GM11168 (cell line): Measurements from ENCODE around the gene MAZ.
"Not testable (repeated sequence)": the region's sequence is repeated elsewhere in the genome, so short reads cannot be mapped to it uniquely, and the experiment has no call there.

ENCODE experiments used
- in situ Hi-C: fragments of 300-500 bp; cut with MboI; formaldehyde crosslinking; loops from one replicate; pipeline ENCODE4 v1.12.0; 2022; ENCODE audit warnings: low sequenced_read_pairs; ENCODE audit not compliant: unreplicated experiment

The MAZ gene

DNA sequence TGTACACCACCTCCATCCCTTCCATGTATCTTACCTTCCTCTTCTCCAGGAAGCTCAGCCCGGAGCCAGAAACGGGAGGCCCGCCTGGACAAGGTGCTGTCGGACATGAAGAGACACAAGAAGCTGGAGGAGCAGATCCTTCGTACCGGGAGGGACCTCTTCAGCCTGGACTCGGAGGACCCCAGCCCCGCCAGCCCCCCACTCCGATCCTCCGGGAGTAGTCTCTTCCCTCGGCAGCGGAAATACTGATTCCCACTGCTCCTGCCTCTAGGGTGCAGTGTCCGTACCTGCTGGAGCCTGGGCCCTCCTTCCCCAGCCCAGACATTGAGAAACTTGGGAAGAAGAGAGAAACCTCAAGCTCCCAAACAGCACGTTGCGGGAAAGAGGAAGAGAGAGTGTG, 13.2 kb downstream of the MAZ start:
- in situ Hi-C loops = no loop called here

DNA sequence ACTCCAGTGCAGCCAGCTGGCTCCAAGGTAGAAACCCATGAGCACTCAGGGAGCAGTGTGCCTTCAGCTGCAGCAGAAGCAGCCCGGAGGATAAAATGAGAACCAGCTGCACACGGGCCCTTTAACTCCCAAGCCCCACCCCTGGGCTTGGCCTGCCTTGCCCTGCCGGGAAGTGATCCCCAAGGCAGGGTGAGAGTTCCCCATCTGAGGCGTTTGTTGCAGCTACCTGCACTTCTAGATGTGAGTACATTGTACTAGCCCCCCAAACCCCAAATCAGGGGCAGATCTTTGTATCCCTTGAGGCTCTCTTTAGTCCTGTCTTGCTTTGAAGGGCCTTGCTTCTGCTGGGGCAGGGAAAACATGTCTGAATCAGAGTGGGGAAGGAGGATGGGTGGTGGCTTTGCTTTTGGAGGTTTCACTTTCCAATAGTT, 14.0 kb downstream of the MAZ start, which contains the start of gene MVP:
Gene MVP, plus strand, starts transcription at position 192 of the 431 bp plus-strand sequence. CDS start 10,088 bp downstream, outside the sequence.
- in situ Hi-C loops = no loop called here

DNA sequence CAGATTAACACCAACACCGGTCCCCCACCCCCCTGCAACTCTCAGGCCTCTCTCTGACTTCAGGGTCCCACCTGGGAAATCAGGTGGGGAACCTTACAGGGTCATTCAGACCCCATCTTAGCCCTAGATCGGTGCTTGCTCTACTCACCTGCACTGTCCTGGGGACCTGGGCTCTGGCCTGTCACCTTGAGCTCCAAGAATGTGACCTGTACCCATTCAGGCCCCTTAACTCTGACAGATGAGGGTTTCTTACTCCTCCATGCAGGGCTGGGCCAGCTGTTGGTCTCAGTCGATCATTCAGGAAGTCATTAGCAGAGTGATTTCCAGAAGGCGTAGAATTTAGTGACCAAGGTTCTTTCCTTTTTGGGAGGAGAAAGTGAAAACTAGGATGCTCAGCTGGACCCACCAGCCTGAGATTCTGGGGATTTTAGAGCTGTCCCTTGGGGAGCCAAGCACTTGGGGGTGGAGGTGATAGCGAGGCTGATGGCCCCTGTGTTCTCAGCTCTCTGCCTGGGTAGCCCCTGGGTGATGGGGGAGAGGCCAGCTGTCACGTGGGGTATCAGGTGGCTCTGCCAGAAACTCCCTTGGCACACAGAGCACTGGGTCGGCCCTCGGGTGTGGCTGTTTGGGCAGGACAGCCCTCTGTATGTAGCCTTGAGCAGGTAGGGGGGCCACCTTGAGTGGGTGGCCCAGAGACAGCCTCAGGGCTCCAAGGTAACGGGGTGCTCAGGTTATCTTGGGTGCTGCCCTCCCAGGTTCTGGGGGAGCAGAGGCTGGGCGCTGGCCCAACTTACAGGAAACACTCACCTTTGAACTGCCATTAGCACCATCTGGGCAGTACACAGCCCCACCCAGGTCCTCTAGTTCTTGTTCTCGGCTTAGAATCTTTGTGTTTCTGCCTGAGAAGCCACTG, 14.7 kb downstream of the MAZ start:
- in situ Hi-C loops = no loop called here

DNA sequence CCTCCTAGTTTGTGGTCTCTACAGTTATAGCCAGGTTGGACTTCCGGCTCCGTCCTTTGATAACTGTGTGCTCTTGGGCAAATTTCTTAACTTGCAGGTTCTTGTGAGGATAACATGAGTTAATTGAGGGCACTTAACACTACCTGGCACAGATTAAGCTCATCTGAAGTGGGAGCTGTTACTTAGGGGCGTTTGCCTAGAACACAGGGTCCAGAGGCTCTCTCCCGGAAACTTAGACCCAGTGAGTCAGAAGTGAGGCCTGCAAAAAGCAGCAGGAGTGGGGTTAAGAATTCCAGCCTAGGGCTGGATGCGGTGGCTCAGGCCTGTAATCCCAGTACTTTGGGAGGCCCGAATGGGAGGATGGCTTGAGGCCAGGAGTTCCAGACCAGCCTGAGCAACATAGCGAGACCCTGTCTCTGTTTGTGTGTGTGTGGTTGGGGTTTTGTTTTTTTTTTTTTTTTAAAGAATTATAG, 15.3 kb downstream of the MAZ start:
- in situ Hi-C loops = no loop called here

DNA sequence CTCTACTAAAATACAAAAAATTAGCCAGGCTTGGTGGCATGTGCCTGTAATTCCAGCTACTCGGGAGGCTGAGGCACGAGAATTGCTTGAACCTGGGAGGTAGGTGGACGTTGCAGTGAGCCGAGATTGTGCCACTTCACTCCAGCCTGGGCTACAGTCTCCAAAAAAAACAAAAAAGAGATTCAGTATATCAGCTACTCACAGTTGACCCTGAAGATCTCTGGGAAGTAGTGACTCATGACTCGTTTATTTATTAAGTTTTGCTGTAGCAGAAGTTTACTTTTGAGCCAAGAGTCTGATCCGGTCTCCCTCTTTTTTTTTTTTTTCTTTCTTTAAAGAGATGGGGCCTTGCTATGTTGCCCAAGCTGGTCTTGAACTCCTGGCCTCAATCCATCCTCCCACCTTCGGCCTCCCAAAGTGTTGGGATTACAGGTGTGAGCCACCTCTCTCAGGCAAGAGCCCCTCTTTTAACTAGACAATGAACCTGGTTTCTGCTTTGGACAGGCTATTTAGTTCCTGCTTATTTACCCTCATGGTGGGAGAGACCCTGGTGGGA, 18.3 kb downstream of the MAZ start:
- in situ Hi-C loops = no loop called here

DNA sequence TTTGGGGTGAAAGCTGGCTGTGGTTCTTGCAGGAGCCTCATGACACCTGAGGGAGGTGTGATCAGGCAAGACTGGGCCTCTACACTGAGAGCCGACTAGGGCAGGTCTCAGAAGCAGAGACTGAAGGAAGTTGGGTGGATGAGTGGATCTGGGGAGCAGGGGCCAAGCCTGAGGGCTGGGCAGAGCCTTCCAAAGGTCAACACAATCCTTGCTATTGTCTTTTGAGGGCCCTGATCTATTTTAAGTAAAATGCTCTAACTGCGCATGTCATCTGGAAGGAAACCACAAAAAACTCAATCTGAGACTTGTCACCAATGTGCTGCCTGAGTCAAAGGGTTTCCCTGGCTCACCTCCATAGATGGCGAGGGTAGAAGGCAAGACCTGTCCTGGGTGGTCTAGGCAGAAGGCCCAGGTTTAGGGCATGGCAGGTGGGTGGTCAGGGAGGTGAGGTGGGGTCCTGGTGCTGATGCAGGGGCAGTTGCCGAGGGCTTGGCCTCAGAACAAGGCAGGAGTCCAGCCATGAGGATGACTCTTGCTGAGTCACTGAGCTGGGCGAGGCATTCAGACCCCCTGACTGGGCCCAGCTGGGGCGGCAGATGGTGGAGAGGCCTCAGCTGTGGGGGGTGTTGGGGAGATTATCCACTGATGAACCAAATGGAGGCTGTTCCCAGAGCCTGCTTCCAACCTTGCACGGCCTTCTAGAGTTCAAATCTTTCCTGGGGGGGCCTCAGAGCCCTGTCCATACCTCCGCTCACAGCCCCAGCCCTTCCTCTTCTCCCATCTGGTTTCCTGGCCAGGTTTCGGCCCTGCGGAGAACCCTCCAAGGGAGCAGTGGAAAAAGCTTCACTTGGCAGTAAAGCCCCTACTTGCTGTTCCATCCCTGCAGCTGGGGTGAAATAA, 19.1 kb downstream of the MAZ start:
- in situ Hi-C loops = no loop called here

DNA sequence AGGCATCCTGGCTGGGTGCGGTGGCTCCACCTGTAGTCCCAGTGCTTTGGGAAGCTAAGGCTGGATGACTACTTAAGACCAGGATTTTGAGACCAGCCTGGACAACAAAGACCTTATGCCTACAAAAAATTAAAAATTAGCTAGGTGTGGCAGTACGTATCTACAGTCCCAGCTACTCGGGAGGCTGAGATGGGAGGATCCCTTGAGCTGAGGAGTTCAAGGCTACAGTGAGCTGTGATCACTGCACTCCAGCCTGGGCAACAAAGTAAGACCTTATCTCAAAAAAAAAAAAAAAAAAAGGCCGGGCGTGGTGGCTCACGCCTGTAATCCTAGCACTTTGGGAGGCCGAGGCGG, 20.0 kb downstream of the MAZ start:
- in situ Hi-C loops = no loop called here

DNA sequence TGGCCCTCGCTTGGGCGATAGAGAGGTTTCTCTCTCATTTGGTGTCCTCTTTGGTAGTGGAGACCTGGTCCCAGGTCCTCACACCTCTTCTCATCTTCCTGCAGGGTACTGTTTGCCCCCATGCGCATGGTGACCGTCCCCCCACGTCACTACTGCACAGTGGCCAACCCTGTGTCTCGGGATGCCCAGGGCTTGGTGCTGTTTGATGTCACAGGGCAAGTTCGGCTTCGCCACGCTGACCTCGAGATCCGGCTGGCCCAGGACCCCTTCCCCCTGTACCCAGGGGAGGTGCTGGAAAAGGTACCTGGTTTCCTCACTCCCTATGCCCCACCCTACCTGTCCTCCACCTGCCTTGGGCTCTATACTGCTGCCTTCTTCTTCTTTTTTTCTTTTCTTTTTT, 24.4 kb downstream of the MAZ start:
- in situ Hi-C loops = no loop called here

DNA sequence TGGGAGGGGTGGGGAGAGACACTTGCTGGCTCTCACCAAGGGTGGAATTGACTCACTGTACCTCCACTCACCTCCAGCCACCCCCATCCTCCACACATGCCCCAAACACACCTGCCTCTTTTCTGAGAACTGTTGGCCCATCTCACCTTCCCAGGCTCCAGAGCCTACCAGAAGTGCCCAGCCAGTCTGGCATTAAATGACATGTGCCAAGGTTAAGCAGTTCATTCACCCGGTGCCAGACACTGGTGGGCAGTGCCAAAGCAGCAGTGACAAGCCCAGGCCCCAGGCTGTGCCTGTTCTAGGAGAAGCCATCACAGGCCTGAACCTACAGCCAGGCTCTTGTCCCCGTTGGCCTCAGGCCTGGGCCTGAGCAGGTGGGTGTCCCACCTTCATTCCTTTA, 25.2 kb downstream of the MAZ start:
- in situ Hi-C loops = no loop called here

DNA sequence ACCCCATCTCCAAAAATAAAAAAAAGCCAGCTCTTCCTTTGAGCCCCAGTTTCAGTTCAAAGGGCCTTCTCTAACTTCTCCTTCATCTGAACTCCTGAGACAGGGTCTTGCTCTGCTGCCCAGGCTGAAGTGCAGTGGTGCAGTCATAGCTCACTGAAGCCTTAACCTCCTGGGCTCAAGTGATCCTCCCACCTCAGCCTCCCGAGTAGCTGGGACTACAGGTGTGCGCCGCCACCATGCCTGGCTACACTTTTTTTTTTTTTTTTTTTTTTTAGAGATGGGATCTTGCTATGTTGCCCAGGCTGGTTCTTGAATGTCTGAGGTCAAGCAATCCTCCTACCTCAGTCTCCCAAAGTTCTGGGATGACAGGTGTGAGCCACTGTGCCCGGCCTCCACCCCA, 26.9 kb downstream of the MAZ start:
- in situ Hi-C loops = not testable (repeated sequence)

DNA sequence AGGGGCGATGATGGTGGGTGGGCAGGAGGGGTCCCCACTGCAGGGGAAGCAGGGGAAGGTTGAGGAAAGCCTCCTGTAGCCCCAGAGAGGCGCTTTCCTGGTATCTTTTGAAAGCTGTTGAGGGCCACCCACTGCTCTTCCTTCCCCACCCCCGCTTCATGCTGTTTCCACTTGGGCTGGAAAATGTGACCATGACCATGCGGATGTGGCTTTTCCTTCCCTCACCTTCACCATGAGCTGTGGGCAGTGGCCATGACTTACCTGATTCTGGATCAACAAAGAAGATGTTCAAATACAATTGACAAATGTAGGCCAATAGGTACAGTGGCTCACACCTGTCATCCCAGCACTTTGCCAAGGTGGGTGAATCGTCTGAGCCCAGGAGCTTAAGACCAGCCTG, 27.8 kb downstream of the MAZ start:
- in situ Hi-C loops = no loop called here

DNA sequence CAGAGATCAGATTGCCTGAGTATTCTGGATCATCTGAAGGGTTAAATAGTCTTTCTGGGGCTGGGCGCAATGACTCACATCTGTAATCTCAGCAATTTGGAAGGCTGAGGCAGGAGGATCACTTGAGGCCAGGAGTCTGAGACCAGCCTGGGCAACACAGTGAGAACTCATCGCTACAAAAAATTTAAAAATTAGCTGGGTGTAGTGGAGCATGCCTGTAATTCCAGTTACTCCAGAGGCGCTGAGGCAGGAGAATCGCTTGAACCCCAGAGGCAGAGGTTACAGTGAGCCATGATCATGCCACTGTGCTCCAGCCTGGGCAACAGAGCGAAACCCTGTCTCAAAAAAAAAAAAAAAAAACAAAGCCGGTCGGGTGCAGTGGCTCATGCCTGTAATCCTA, 29.6 kb downstream of the MAZ start:
- in situ Hi-C loops = no loop called here

DNA sequence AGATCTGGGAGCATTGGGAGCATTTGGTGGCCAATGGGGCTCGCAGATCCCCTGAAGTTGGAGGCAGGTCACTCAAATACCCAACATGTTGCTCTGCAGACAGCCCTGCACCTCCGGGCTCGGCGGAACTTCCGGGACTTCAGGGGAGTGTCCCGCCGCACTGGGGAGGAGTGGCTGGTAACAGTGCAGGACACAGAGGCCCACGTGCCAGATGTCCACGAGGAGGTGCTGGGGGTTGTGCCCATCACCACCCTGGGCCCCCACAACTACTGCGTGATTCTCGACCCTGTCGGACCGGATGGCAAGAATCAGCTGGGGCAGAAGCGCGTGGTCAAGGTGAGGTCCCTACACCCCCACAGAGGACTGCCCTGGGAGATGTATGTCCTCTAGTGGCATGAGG, 30.3 kb downstream of the MAZ start:
- in situ Hi-C loops = no loop called here

DNA sequence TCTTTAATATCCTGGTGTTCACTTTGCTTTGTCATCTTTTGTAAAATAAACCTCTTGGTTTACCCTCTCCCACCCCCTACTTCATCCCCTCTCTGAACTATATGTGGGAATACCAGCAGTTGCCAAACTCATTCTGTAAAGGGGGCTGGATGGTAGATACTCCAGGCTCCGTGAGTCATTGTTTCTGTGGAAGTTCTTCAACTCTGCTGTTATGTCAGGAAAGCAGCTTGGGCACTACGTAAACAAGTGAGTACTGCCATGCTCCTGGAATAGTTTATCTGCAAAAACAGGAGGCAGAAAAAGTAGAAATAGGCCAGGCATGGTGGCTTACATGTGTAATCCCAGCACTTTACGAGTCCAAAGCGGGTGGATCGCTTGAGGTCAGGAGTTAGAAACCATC, 31.5 kb downstream of the MAZ start:
- in situ Hi-C loops = no loop called here

DNA sequence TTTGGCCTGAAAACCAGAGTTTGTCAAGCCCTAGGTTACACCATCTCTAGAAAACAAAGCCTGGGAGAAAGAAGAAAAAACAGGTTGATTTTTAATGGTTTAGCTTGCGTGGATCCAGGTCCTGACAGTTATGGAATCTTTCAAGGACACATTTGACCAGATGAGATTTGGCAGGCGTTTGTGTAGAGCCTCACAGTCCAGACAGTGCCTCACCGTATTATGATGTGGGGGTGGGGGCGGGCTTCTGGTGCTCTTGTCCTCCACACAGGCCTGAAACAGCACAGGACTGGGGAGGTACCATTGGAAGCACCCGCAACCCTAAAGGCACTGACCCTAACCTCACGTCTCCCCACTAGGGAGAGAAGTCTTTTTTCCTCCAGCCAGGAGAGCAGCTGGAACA, 33.5 kb downstream of the MAZ start:
- in situ Hi-C loops = no loop called here

DNA sequence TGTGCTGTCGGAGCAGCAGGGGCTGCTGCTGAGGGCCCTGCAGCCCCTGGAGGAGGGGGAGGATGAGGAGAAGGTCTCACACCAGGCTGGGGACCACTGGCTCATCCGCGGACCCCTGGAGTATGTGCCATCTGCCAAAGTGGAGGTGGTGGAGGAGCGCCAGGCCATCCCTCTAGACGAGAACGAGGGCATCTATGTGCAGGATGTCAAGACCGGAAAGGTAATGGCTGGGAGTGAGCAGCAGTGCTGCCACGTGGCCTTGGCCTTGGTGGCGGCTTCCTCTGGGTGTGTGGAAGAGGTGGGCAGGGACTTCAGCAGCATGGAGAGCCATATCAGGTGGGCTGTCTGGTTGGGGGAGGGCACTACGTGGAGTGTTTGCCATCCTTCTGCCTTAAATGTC, 33.9 kb downstream of the MAZ start:
- in situ Hi-C loops = no loop called here

DNA sequence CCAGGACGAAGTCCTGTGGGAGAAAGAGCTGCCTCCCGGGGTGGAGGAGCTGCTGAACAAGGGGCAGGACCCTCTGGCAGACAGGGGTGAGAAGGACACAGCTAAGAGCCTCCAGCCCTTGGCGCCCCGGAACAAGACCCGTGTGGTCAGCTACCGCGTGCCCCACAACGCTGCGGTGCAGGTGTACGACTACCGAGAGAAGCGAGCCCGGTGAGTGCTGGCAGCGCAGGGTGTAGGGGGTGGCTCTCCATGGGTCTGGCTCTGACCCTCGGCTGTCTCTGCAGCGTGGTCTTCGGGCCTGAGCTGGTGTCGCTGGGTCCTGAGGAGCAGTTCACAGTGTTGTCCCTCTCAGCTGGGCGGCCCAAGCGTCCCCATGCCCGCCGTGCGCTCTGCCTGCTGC, 35.3 kb downstream of the MAZ start:
- in situ Hi-C loops = no loop called here

DNA sequence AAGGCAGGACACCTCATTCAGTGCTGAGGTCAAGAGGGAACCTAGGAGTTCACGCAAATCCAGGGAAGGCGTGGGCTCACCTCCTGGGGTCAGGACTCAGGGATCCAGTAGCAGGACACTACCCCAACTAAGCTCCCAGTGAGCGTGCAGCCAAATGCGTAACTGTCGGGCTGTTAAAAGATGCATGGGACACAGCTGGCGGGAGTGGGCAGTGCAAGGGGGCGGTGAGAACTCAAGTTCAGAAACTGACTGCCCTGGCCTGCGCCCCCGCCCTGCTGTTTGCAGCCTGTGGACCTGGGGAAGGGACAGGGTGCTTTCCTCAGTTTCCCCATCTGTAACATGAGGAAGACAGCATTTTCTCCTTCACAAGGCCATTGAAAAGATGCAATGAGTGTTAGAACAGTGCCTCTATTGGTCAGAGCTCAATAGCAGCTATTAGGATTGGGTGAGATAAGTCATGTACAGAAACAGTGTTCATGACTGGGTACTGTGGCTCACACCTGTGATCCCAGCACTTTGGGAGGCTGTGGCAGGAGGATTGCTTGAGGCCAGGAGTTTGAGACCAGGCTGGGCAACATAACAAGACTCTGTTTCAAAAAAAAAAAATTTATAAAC, 36.5 kb downstream of the MAZ start:
- in situ Hi-C loops = no loop called here

DNA sequence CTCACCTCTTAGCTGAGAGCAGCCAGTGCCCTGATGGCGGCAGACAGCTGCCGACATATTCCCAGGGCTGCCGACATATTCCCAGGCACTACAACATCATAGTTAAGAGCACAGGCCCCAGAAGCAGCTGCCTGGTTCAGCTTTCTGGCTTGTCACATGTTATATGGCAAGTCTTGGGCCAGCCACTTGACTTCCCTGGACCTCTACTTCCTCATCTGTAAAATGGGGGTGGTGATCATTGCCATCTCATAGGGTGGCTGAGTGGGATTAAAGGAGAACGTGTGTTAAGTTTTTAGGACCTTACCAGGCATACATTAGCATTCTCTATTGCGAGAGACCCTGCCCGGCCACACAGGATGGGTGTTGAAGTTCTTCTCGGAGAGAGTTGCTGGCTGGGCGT, 37.6 kb downstream of the MAZ start:
- in situ Hi-C loops = no loop called here

DNA sequence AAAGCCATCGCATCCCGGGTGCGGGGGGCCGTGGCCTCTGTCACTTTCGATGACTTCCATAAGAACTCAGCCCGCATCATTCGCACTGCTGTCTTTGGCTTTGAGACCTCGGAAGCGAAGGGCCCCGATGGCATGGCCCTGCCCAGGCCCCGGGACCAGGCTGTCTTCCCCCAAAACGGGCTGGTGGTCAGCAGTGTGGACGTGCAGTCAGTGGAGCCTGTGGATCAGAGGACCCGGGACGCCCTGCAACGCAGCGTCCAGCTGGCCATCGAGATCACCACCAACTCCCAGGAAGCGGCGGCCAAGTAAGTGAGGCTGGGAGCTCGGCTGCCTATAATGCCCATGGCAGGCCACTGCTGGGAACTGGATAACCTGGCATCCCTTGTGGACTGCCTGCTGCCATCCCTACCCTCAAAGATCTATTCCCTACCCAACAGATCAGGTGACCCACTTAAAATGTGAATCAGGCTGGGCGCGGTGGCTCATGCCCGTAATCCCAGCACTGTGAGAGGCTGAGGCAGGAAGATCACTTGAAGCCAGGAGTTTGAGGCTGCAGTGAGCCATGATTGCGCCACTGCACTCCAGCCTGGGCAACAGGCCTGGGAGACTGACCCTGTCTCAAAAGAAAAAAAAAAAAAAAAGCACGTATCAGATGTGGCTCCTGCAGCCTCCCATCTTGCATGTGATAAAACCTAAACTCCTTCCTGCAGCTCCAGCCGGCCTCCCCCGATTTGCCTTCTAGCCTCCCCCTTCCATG, 38.4 kb downstream of the MAZ start:
- in situ Hi-C loops = no loop called here
